SK-N-SH treated with all-trans-retinoic acid at 6 μM for 48 hours (cell line): ENCODE results near the gene ARFIP1.
"Not testable (repeated sequence)": the region's sequence is repeated elsewhere in the genome, so short reads cannot be mapped to it uniquely, and the experiment has no call there.

Experiments used
- ATAC-seq: fragments of 200-7000 bp; cut with Tn5 transposase; 3 replicates; pipeline ENCODE4 v1.9.1; 2020; ENCODE audit warnings: mild to moderate bottlenecking, moderate library complexity
- ARNTL ChIP-seq: fragments of 450-650 bp; formaldehyde crosslinking; IDR thresholded peaks from 2 replicates; pipeline ENCODE4 v1.5.0; 2020; ENCODE audit warnings: low read depth, mild to moderate bottlenecking, moderate library complexity, borderline replicate concordance
- BACH2 ChIP-seq: fragments of 250-450 bp; sonication (Bioruptor Pico); IDR thresholded peaks from 2 replicates; pipeline ENCODE4 v1.9.0; 2021; ENCODE audit warnings: mild to moderate bottlenecking, borderline replicate concordance
- CREB5 ChIP-seq: fragments of 250-450 bp; sonication (Bioruptor Pico); IDR thresholded peaks from 2 replicates; pipeline ENCODE4 v1.5.1; 2020; ENCODE audit warnings: low read depth, mild to moderate bottlenecking, moderate library complexity
- CSDC2 ChIP-seq: fragments of 250-450 bp; sonication (Bioruptor Pico); IDR thresholded peaks from 2 replicates; pipeline ENCODE4 v1.5.0; 2020; ENCODE audit warnings: mild to moderate bottlenecking, moderate library complexity
- CSRNP3 ChIP-seq: fragments of 250-450 bp; sonication (Bioruptor Pico); IDR thresholded peaks from 2 replicates; pipeline ENCODE4 v1.5.1; 2021; ENCODE audit warnings: mild to moderate bottlenecking, moderate library complexity
- ESRRG ChIP-seq: fragments of 250-450 bp; sonication (Bioruptor Pico); IDR thresholded peaks from 2 replicates; pipeline ENCODE4 v1.6.1; 2021; ENCODE audit warnings: mild to moderate bottlenecking
- GLIS3 ChIP-seq: fragments of 250-450 bp; sonication (Bioruptor Pico); IDR thresholded peaks from 2 replicates; pipeline ENCODE4 v1.5.0; 2020; ENCODE audit warnings: mild to moderate bottlenecking, moderate library complexity
- OSR1 ChIP-seq: fragments of 250-450 bp; sonication (Bioruptor Pico); IDR thresholded peaks from 2 replicates; pipeline ENCODE4 v1.8.0; 2022; ENCODE audit warnings: moderate library complexity, mild to moderate bottlenecking, inconsistent platforms
- PATZ1 ChIP-seq: fragments of 250-450 bp; sonication (Bioruptor Pico); IDR thresholded peaks from 2 replicates; pipeline ENCODE4 v1.8.0; 2020; ENCODE audit warnings: mild to moderate bottlenecking, moderate library complexity, borderline replicate concordance
- POU6F1 ChIP-seq: fragments of 250-450 bp; sonication (Bioruptor Pico); IDR thresholded peaks from 2 replicates; pipeline ENCODE4 v1.8.0; 2021; ENCODE audit warnings: low read depth, mild to moderate bottlenecking, moderate library complexity, borderline replicate concordance
- PPARA ChIP-seq: fragments of 250-450 bp; sonication (Bioruptor Pico); IDR thresholded peaks from 2 replicates; pipeline ENCODE4 v1.5.0; 2020; ENCODE audit warnings: mild to moderate bottlenecking, borderline replicate concordance
- RARB ChIP-seq: fragments of 250-450 bp; sonication (Bioruptor Pico); IDR thresholded peaks from 2 replicates; pipeline ENCODE4 v1.8.0; 2021; ENCODE audit warnings: mild to moderate bottlenecking, moderate library complexity
- SNAI2 ChIP-seq: fragments of 250-450 bp; sonication (Bioruptor Pico); IDR thresholded peaks from 2 replicates; pipeline ENCODE4 v1.5.0; 2020; ENCODE audit warnings: mild to moderate bottlenecking, moderate library complexity
- TOX ChIP-seq: fragments of 250-450 bp; sonication (Bioruptor Pico); IDR thresholded peaks from 2 replicates; pipeline ENCODE4 v1.8.0; 2021; ENCODE audit warnings: mild to moderate bottlenecking, moderate library complexity, borderline replicate concordance
- TSHZ2 ChIP-seq: fragments of 250-450 bp; sonication (Bioruptor Pico); IDR thresholded peaks from 2 replicates; pipeline ENCODE4 v1.5.0; 2020; ENCODE audit warnings: mild to moderate bottlenecking, moderate library complexity
- ZC3H10 ChIP-seq: fragments of 250-450 bp; sonication (Bioruptor Pico); IDR thresholded peaks from 2 replicates; pipeline ENCODE4 v1.5.1; 2021; ENCODE audit warnings: mild to moderate bottlenecking, moderate library complexity
- ZFP3 ChIP-seq: fragments of 250-450 bp; sonication (Bioruptor Pico); IDR thresholded peaks from 2 replicates; pipeline ENCODE4 v1.5.0; 2020; ENCODE audit warnings: mild to moderate bottlenecking, moderate library complexity
- ZFP30 ChIP-seq: fragments of 450-650 bp; formaldehyde crosslinking; IDR thresholded peaks from 2 replicates; pipeline ENCODE4 v1.5.0; 2022; ENCODE audit warnings: mild to moderate bottlenecking, moderate library complexity
- ZNF565 ChIP-seq: fragments of 450-650 bp; formaldehyde crosslinking; conservative IDR thresholded peaks from 2 replicates; pipeline ENCODE4 v1.5.0; 2020; ENCODE audit warnings: low read depth, mild to moderate bottlenecking, moderate library complexity
- ZNF70 ChIP-seq: fragments of 450-650 bp; formaldehyde crosslinking; IDR thresholded peaks from 2 replicates; pipeline ENCODE4 v1.5.0; 2020; ENCODE audit warnings: mild to moderate bottlenecking, moderate library complexity

Gene ARFIP1

GRCh38 chr4:152862608-152863007, 82.9 kb downstream of the ARFIP1 start:
- ATAC-seq = no peak
- TF ChIP-seq PPARA (CRISPR knock-in tag) (no peak), ZFP30 (CRISPR knock-in tag) (no peak), POU6F1 (no peak), ESRRG (CRISPR knock-in tag) (no peak), BACH2 (CRISPR knock-in tag) (no peak), RARB (CRISPR knock-in tag) (no peak), ZC3H10 (CRISPR knock-in tag) (no peak), CSRNP3 (CRISPR knock-in tag) (no peak), CSDC2 (CRISPR knock-in tag) (no peak), ZNF70 (CRISPR knock-in tag) (no peak), ZNF565 (CRISPR knock-in tag) (no peak)

GRCh38 chr4:152864361-152864760, 84.6 kb downstream of the ARFIP1 start:
- TF ChIP-seq ZFP3 (CRISPR knock-in tag) (no peak), ZFP30 (CRISPR knock-in tag) (no peak), OSR1 (no peak), CSDC2 (CRISPR knock-in tag) (no peak), TSHZ2 (CRISPR knock-in tag) (no peak), ESRRG (CRISPR knock-in tag) (no peak), PATZ1 (CRISPR knock-in tag) (no peak), ZNF565 (CRISPR knock-in tag) (no peak), TOX (CRISPR knock-in tag) (no peak), PPARA (CRISPR knock-in tag) (no peak), SNAI2 (CRISPR knock-in tag) (no peak), ARNTL (CRISPR knock-in tag) (no peak)
- no peak for ATAC-seq

GRCh38 chr4:152866432-152866993, 86.8 kb downstream of the ARFIP1 start:
- not testable (repeated sequence) for ATAC-seq

- no peak for ATAC-seq
- TF ChIP-seq TOX (CRISPR knock-in tag) (no peak), ZC3H10 (CRISPR knock-in tag) (no peak), CSRNP3 (CRISPR knock-in tag) (no peak), ZFP30 (CRISPR knock-in tag) (no peak), CREB5 (CRISPR knock-in tag) (no peak), ZNF565 (CRISPR knock-in tag) (no peak), ARNTL (CRISPR knock-in tag) (no peak), TSHZ2 (CRISPR knock-in tag) (no peak), GLIS3 (CRISPR knock-in tag) (no peak)
These were observed 90.9 kb downstream of the ARFIP1 start for GRCh38 chr4:152870606-152871005.
